Fibroblast of mammary gland (primary cell): Measurements from ENCODE around the gene TAMM41.

Experiments used
- DNase-seq: peaks from one replicate; pipeline ENCODE4 v3.0.0-alpha.2; 2010; ENCODE audit warnings: low read depth
- H3K4me3 ChIP-seq: 2 replicates; pipeline ENCODE4 v1.5.1; 2011; ENCODE audit warnings: low read depth, mild to moderate bottlenecking, low read length, moderate library complexity; ENCODE audit not compliant: control insufficient read depth
- CTCF ChIP-seq: conservative IDR thresholded peaks from 2 replicates; pipeline ENCODE4 v1.5.1; 2011; ENCODE audit warnings: low read depth, low read length, inconsistent platforms; ENCODE audit not compliant: control insufficient read depth, insufficient read depth

Gene TAMM41

GRCh38 chr3:11847607-11848006, 922 bp upstream of the TAMM41 start:
- no peak for TF ChIP-seq CTCF
- H3K4me3 ChIP-seq: no peak overlapping the region
- no peak for DNase-seq

GRCh38 chr3:11845651-11846050, 1.0 kb downstream of the TAMM41 start:
- no peak for TF ChIP-seq CTCF
- peak overlapping the region; percentile 98 for H3K4me3 ChIP-seq
- no peak for DNase-seq

- no peak for DNase-seq
- no peak overlapping the region for H3K4me3 ChIP-seq
- TF ChIP-seq CTCF: no peak
These were observed 1.8 kb downstream of the TAMM41 start for GRCh38 chr3:11844891-11845290.

- TF ChIP-seq CTCF: peak; percentile 46
- H3K4me3 ChIP-seq: no peak overlapping the region
- DNase-seq: peak; percentile 50
These were observed 11.6 kb downstream of the TAMM41 start for GRCh38 chr3:11835028-11835639.

GRCh38 chr3:11832981-11833905, 13.4 kb downstream of the TAMM41 start:
- no peak overlapping the region for H3K4me3 ChIP-seq
- no peak for TF ChIP-seq CTCF
- no peak for DNase-seq

- no peak for DNase-seq
- no peak for TF ChIP-seq CTCF
- H3K4me3 ChIP-seq: no peak overlapping the region
These were observed 17.3 kb downstream of the TAMM41 start for GRCh38 chr3:11829416-11829815.
